ENCODE results near the gene PIGL. TPM values are rescaled to one million over a fixed set of nuclear protein-coding genes. Genes with fewer than 3 reads are reported as not detected.
A peak's percentile ranks its signal among the peaks of the same experiment; 100 is the strongest.

The PIGL gene
- total and polyA plus RNA-seq, 2 experiments from 2014 or later, result 32.9 to 47.3 TPM

GRCh38 chr17:16363749-16364536, 146.9 kb downstream of the PIGL start:
- Histone ChIP-seq H2AFZ (no peak overlapping the region), H3F3A (replicated peaks; ENCODE audit: low read depth) (no peaks in the 10 kb centered on the region), H3K4me2 (no peak overlapping the region), H3K9me2 (ENCODE audit: insufficient read depth) (no peaks in the 10 kb centered on the region), H3K27me3 (ENCODE audit: insufficient read depth) (no peaks in the 10 kb centered on the region), H4K20me1 (replicated peaks; ENCODE audit: insufficient read depth) (no peaks in the 10 kb centered on the region), H3K27ac (ENCODE audit: low read depth) (no peak overlapping the region), H3K4me3 (no peak overlapping the region), H3K4me1 (ENCODE audit: insufficient read depth) (no peaks in the 10 kb centered on the region), H3K79me2 (replicated peaks; ENCODE audit: insufficient read depth) (no peaks in the 10 kb centered on the region), H3K36me3 (ENCODE audit: insufficient read depth) (no peaks in the 10 kb centered on the region)
- Mint-ChIP-seq H3K9me3 (no peaks in the 10 kb centered on the region), H3K4me3 (no peak overlapping the region), H3K36me3 (ENCODE audit: low read depth) (no peaks in the 10 kb centered on the region), H3K4me1 (no peaks in the 10 kb centered on the region), H3K27ac (no peak overlapping the region), H3K27me3 (ENCODE audit: insufficient read depth, low read depth, poor library complexity) (peaks cover 1% of the 10 kb centered on the region)
- ATAC-seq (peak; percentile 99), DNase-seq (ENCODE audit: low spot score) (peak; percentile 94)
- TF ChIP-seq ZNF114 (CRISPR knock-in tag; IDR thresholded peaks at IDR 0.05) (no peak), CTCF (conservative IDR thresholded peaks at IDR 0.05; ENCODE audit: low read depth in 2 of 2) (peak; percentile 94 to 96)

DNA sequence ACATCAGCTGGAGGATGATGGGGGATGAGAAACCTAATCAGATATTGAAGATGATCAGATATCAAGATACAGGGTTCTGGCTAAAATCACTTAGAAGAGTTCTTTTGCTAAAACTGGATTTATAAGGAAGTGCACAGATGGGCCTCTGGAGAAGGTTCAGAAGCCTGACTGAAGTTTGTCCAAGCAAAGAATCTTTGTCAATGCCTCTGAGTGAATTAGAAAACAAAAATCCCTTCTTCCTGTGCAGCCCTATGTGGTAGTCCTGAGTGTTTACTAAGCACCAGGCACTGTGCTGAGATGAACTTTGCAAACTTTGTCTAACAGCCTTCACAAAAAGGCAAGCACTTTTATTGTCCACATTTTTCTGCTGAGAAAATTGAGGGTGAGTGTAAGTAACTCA, 147.6 kb downstream of the PIGL start:
- H3K27ac Mint-ChIP-seq, result no peak overlapping the region
- DNase-seq (ENCODE audit: low spot score), result no peak
- ATAC-seq, result no peak

More for the DNA sequence above, 147.6 kb downstream of the PIGL start:
- Histone ChIP-seq H3K27me3 (ENCODE audit: insufficient read depth) (no peaks in the 10 kb centered on the region), H3K27ac (ENCODE audit: low read depth) (no peak overlapping the region), H3K4me1 (ENCODE audit: insufficient read depth) (no peaks in the 10 kb centered on the region), H3K4me3 (no peak overlapping the region), H3K36me3 (ENCODE audit: insufficient read depth) (no peaks in the 10 kb centered on the region), H2AFZ (0 out of 2 replicates have a peak overlapping the region, but pooled peaks have one; percentile 43), H4K20me1 (replicated peaks; ENCODE audit: insufficient read depth) (no peaks in the 10 kb centered on the region), H3K4me2 (no peak overlapping the region), H3F3A (replicated peaks; ENCODE audit: low read depth) (no peaks in the 10 kb centered on the region), H3K9me2 (ENCODE audit: insufficient read depth) (no peaks in the 10 kb centered on the region), H3K79me2 (replicated peaks; ENCODE audit: insufficient read depth) (no peaks in the 10 kb centered on the region)
- peaks cover 1% of the 10 kb centered on the region for H3K27me3 Mint-ChIP-seq (ENCODE audit: insufficient read depth, low read depth, poor library complexity)
- no peak overlapping the region for H3K4me3 Mint-ChIP-seq
- TF ChIP-seq JUNB (IDR thresholded peaks at IDR 0.05; ENCODE audit: unreplicated experiment) (no peak), ZNF462 (CRISPR knock-in tag; IDR thresholded peaks at IDR 0.05) (no peak), STAT1 (IDR thresholded peaks at IDR 0.05; ENCODE audit: unreplicated experiment) (no peak), CREB1 (CRISPR knock-in tag; IDR thresholded peaks at IDR 0.05; ENCODE audit: low read depth) (no peak), EZH2phosphoT487 (IDR thresholded peaks at IDR 0.05; ENCODE audit: unreplicated experiment) (no peak), POLR2AphosphoS5 (IDR thresholded peaks at IDR 0.05; ENCODE audit: low read depth) (no peak), CTCF (conservative IDR thresholded peaks at IDR 0.05; ENCODE audit: low read depth in 2 of 2) (no peak), NANOG (IDR thresholded peaks at IDR 0.05; ENCODE audit: borderline replicate concordance) (no peak)
- TF ChIP-seq, protein P1, sequence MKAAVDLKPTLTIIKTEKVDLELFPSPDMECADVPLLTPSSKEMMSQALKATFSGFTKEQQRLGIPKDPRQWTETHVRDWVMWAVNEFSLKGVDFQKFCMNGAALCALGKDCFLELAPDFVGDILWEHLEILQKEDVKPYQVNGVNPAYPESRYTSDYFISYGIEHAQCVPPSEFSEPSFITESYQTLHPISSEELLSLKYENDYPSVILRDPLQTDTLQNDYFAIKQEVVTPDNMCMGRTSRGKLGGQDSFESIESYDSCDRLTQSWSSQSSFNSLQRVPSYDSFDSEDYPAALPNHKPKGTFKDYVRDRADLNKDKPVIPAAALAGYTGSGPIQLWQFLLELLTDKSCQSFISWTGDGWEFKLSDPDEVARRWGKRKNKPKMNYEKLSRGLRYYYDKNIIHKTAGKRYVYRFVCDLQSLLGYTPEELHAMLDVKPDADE (IDR thresholded peaks at IDR 0.05), result no peak
- H3K36me3 Mint-ChIP-seq (ENCODE audit: low read depth), result no peaks in the 10 kb centered on the region
- H3K4me1 Mint-ChIP-seq, result no peaks in the 10 kb centered on the region
- no peaks in the 10 kb centered on the region for H3K9me3 Mint-ChIP-seq
